AML-193 (cell line): ENCODE data around the gene ZXDA.
A peak's percentile ranks its signal among the peaks of the same experiment; 100 is the strongest.
"Not testable (repeated sequence)": the region's sequence is repeated elsewhere in the genome, so short reads cannot be mapped to it uniquely, and the experiment has no call there.

Source experiments
- DNase-seq, 2 experiments: peaks; one replicate each; lab custom pipeline; 2025; lab: John Stamatoyannopoulos, UW

The ZXDA gene

DNA sequence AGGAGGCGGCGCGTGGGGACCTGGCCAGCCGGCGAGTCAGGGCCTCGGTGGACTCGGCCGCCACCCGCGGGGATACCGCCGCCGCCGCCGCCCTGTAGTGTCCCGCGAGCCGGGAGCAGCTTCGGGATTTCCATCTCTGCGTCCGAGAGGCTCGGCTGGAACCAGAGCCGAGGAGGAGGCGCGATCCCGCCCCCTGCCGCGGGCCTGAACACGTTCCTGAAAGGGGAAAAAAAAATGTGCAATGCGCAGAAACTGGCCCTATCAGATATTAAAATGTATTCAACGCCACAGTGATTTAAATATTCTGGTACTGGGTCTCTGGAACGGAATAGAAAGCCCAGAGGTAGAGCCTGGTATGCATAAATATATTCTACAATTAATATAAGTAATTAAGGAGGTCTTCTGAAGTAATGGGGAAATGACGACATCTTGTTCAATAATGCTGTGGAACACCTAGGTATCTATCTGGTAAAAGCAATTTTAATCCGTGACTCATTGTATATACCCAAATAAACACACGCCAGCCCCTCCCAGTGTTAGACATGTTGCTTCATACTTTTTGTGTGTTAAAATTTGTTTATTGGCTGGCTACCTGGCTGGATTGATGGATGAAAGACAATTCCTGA, at the start of gene ZXDA:
Gene ZXDA, minus strand, starts transcription at position 172 of the 626 bp plus-strand sequence. Its CDS starts 38 bp downstream, at position 134.
- DNase-seq = not testable (repeated sequence)

DNA sequence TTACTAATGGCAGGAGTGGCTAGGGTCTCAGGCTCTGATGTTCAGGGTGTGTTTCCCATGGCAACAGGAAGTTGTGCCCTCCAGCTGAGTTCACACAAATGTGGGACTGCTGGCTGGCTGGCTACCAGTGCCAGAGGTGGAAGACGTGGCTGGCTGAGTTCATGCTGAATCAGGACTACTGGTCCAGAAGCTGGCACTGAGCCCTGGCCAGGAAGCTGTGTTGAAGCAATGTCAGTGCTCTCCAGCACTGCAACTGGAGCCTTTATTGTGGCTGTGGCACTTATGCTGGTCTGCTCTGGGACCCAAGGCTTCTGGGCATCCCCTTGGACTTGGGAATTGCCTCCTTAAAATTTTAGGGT, 42.0 kb upstream of the ZXDA start:
- no peak for DNase-seq

DNA sequence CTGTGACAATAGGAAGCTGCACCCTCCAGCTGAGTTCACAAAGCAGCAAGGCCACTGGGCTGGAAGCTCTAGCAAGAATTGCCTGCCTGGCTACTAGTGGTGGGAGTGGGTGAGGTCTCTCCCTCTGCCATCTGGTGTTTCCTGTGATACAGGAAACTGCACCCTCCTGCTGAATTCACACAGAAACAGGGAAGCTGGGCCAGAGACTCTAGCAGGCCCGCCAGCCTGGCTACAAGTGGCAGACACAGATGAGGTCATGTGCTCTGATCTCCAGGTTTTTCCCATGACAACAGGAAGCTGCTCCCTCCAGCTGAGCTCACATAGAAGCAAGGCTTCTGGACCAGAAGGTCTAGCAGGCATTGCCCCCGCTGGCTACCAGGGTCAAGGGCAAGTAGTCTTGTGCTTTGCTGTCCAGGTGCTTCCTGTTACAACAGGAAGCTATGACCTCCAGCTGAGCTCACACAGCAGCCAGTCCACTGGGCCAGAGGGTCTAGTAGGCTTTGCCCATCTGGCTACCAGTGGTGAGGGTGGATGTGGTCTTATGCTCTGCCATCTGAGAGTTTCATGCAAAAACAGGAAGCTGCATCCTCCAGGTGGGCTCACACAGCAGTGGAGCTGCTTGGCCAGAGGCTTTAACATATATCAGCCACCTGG, 41.5 kb upstream of the ZXDA start:
- no peak for DNase-seq

GRCh38 chrX:57933321-57933720, 23.1 kb upstream of the ZXDA start:
- DNase-seq = no peak

DNA sequence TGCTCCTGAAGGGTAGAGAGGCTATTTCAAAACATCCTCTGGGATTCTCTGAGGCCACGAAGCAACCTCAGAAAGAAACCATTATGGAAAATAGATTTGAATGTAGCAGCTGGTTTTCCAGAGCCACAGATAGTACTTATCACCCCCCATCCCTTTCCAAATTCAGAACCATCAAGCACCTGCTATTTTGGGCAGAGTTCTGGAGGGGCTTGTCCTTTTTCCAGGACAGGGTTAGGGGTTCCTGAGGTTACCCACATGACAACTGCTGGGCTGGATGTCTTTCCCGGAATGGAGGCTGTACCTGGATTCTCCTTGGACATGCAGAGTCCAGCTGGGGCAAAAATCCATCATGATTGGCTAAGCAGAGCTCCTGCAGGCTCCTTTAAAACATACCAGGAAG, 22.0 kb upstream of the ZXDA start:
- no peak for DNase-seq

- no peak for DNase-seq
Measured at GRCh38 chrX:57930051-57930450, 19.8 kb upstream of the ZXDA start.

DNA sequence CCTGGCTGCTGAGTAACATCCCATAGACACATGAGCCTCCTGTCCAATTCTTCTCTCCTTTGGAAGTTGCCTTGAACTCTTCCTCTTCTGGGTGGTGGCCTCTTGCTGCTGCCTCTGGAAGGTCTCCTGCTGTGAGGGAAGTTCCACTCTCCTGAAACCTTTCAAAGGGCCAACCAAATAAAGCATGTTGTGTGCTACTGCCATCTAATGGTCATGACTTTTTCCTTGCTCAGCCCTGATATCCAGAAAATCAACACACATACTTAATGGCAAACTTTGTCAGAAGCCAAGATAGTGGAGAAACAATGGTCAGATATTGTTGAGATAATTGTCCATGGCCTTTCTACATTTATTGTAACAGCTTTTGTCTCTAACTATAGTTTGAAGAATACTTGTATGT, 19.1 kb upstream of the ZXDA start:
- DNase-seq = peak in 1 of 2 experiments; percentile 18

GRCh38 chrX:57925806-57926205, 15.5 kb upstream of the ZXDA start:
- no peak for DNase-seq

- peak; percentile 18 to 26 for DNase-seq
Measured at GRCh38 chrX:57918750-57919436, 8.6 kb upstream of the ZXDA start.

GRCh38 chrX:57915680-57916079, 5.4 kb upstream of the ZXDA start:
- DNase-seq = no peak

DNA sequence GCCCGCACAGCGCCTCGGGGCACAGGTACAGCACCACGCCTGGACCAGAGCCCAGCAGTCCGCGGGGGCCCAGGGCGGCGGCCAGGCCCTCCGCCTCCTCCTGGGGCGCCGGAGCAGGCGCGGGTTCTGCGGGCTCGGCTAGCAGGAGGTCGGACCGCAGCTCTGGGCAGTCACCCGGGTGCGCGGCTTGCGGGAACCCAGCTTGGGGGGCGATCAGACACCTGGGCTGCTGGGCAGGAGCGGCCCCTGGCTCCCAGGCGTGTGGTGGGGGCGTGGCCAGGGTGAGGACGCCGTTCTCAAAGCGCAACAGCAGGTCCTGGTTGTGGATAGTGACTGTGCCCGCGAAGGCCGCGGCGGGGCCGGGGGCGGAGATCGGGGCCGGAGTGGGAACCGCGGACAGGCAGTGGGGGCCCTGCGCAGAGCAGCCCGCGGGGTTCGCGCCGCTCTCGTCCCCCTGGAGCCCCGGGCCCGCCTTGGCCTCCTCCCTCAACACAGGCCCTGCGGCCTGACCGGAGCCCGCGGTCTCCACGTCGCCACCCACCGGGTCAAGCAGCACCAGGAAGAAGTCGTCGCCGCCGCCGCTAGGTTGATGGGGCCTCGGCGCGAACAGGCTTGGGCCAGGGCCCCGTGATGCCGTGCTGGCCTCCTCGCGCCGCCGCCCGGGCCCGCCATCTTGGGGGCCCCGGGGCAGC, 517 bp downstream of the ZXDA start:
- not testable (repeated sequence) for DNase-seq

DNA sequence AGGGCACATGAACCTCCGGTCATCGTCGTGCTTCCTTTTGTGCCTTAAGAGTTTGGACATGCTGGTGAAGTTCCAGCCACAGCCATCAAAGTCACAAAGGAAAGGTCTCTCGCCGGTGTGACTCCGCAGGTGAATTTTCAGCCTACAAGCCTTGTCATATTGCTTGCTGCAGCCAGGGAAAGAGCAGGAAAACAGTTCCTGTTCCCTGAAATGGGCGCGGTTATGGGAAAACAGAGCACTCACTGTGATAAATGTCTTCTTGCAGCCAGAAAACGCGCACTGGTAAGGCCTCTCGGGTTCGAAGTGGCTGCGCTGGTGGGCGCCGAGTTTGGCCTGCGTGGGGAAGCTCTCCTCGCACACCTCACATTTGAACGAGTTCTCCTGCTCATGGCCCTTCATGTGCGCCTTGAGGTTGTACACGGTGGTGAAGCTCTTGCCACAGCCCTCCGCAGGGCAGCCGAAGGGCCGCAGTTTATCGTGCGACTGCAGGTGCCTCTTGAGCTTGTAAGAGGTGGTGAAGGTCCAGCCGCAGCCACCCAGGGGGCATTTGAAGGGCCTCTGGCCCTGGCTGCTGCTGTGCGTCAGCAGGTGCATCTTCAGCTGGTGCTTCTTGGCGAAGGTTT, 1.2 kb downstream of the ZXDA start:
- DNase-seq = not testable (repeated sequence)

DNA sequence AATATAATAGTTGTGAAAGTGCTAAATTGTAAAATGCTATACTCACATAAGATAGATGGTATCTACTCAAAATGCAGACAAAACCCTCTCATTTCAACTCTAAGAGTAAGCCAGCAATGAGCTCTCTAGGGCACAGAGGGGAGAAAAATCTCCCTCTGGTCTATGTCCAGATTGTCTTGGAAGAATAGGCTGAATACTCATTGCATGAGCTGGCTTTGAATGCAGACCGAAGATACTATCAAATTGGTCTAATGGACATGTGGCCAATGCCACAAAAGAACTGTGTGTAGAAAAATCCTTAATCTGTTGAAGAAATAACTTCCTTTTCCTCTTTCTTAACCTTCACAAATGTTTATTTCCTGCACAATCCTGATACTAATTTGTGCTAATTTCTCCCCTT, 3.5 kb downstream of the ZXDA start:
- no peak for DNase-seq

GRCh38 chrX:57905141-57905540, 5.1 kb downstream of the ZXDA start:
- DNase-seq = no peak

DNA sequence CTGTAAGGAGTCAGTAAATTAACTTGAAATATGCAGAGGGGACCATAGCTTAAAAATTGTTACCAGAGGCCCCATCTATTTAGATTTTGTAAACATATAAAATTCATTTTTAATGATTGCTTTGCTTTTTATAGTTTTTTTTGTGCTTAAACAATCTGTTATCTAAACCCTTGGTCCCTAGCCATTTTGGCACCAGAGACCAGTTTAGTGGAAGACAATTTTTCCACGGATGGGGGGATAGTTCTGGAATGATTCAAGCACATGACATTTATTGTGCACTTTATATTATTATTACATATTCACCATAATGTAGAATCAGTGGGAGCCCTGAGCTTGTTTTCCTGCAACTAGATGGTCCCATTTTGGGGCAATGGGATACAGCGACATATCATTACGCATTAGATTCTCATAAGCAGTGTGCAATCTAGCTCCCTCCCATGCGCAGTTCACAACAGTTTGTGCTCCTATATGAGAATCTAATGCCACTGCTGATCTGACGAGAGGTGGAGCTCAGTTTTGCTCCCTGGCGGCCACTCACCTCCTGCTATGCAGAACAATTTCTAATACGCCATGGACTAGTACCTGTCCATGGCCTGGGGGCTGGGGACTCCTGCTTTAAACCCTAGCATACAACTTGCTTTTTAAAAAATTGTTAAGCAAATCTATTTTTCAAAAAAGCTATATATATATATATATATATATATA, 5.9 kb downstream of the ZXDA start:
- no peak for DNase-seq

GRCh38 chrX:57902633-57903032, 7.6 kb downstream of the ZXDA start:
- no peak for DNase-seq

DNA sequence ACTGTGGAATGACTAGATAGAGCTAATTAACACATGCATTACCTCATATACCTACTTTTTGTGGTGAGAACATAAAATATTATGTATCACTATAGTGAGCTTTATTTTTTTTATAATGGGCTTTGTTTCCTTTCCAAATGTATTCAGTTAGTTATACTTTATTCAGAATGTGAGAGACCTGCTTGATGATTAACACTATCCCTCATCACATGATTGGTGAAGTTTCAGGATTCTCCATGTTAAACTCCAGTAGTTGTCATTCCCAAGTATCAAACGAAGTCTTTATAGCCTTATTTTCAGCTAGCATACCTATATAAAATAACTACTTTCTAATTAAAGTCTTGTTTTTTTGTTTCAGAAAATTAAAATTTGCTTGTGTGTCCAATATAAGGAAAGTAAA, 8.8 kb downstream of the ZXDA start:
- DNase-seq = no peak

DNA sequence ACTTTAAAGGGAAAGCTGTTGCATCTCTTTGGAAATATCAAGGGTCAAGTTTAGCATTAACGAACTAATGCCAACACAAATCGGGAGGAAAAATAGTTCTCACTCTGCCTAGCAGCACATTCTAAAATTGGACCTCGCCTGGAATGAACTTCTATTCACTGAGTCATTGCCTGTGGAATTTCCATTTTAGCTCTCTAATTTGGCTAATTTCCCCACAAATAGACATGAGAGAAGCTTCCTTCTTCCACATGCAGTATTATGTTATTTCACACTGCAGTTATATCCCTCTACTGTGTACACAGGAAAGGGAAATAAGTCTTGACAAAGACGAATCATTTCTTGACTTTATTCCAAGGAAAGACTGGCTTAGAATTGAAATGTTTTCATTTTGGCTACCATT, 9.3 kb downstream of the ZXDA start:
- no peak for DNase-seq

GRCh38 chrX:57899906-57900305, 10.4 kb downstream of the ZXDA start:
- no peak for DNase-seq

- no peak for DNase-seq
Measured at GRCh38 chrX:57899064-57899463, 11.2 kb downstream of the ZXDA start.

- DNase-seq = no peak
Measured at GRCh38 chrX:57871463-57871862, 38.8 kb downstream of the ZXDA start.
